ENCODE data around the gene CLCC1. TPM values are rescaled to one million over a fixed set of nuclear protein-coding genes. Genes with fewer than 3 reads are reported as not detected.
"Not testable (repeated sequence)": the region's sequence is repeated elsewhere in the genome, so short reads cannot be mapped to it uniquely, and the experiment has no call there.

Gene CLCC1
- total and polyA plus RNA-seq, 4 donors: 9.7 to 29.2 (median 19.8) TPM

DNA sequence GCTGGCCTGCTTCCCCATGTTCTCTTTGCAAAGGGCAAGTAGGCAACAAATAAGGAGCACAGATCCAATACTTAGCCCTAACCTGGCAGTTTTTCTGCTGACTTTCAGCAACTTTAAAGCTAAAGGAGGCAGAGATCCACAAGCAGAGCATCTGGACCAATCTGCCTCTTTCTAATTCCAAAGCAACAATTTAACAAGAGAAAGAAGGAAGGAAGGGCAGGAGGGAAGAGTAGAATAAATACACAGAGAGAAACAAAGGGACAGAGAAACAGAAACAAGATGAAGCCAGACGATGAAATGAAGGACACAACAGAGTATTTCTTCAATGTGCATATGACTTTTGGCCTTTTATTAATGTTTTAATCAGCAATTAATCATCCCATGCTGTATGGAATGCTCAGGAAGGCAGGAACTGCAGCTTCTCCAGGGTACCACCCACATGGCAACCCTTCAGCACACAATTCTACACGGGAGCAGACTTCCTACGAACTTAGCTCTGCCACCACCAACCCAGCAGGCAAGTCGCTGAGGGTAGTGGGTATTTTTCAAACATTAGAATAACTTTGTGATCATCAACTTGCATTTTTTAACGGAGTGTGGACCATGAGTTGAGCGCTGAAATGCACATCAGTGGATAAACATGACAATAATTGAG, 15.3 kb downstream of the CLCC1 start:
- TF ChIP-seq, protein P1, sequence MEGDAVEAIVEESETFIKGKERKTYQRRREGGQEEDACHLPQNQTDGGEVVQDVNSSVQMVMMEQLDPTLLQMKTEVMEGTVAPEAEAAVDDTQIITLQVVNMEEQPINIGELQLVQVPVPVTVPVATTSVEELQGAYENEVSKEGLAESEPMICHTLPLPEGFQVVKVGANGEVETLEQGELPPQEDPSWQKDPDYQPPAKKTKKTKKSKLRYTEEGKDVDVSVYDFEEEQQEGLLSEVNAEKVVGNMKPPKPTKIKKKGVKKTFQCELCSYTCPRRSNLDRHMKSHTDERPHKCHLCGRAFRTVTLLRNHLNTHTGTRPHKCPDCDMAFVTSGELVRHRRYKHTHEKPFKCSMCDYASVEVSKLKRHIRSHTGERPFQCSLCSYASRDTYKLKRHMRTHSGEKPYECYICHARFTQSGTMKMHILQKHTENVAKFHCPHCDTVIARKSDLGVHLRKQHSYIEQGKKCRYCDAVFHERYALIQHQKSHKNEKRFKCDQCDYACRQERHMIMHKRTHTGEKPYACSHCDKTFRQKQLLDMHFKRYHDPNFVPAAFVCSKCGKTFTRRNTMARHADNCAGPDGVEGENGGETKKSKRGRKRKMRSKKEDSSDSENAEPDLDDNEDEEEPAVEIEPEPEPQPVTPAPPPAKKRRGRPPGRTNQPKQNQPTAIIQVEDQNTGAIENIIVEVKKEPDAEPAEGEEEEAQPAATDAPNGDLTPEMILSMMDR (IDR thresholded peaks at IDR 0.05; ENCODE audit: control extremely low read depth, extremely low read depth): no peak
- DNase-seq (peak in 1 of 3 donors; percentile 8), ATAC-seq (ENCODE audit: insufficient read depth, low FRiP score) (peak; percentile 69)
- Histone ChIP-seq H3K27ac (ENCODE audit: low read depth in 1 of 2, low read length in 1 of 2) (no peak overlapping the region), H3K4me1 (ENCODE audit: control insufficient read depth in 5 of 5, insufficient read depth in 5 of 5, low read length in 5 of 5) (peaks cover 0 to 8% (median 6%) of the 10 kb centered on the region in 5 donors), H3K4me3 (no peak overlapping the region), H3K27me3 (ENCODE audit: control insufficient read depth in 3 of 3, insufficient read depth in 3 of 3, low read length in 2 of 3) (no peaks in the 10 kb centered on the region), H3K36me3 (ENCODE audit: control insufficient read depth in 4 of 4, insufficient read depth in 4 of 4, low read length in 4 of 4) (peaks cover 6 to 17% (median 14%) of the 10 kb centered on the region in 4 donors), H3K9me3 (ENCODE audit: control insufficient read depth in 4 of 4, insufficient read depth in 3 of 4, low read length in 3 of 4) (no peaks in the 10 kb centered on the region), H3K9ac (ENCODE audit: insufficient read depth in 1 of 2, low read length in 2 of 2) (peak overlapping the region in 1 of 2 donors; percentile 35)
- WGBS, 2 donors: 22 to 28% methylated on average over 6 of the region's 6 CpGs

DNA sequence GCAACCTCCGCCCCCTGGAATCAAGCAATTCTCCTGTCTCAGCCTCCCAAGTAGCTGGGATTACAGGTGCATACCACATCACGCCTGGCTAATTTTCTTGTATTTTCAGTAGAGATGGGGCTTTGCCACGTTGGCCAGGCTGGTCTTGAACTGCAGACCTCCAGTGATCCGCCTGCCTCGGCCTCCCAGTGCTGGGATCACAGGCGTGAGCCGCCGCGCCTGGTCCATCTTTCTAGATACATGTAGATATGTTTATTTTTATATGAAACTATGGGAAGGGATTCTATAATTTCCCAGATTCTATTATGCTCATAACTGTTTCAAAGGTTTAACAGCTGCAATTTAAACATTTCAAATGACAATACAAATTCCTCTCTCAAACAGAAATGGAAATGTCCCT, 27.1 kb downstream of the CLCC1 start:
- TF ChIP-seq, protein P1 (IDR thresholded peaks at IDR 0.05; ENCODE audit: control extremely low read depth, extremely low read depth): no peak

DNA sequence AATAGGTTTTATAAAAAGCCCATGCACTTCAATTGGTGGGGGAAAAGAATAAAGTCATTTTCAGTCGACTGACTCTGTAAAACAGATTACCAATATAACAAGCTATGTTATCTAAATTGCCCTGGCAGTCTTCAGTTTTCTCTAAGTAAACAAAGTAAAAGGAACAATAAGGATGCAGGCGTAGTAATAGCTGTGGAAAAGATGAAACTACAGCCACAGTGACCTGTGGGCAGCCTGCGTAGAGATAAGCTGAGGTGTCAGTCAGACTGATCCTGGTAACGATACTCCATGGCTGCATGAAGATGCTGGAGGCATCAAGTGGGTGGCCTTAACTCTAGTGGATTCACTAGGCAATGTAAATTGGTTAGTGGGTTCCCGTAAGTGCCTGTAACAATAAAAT, 29.3 kb downstream of the CLCC1 start:
- H3K27ac ChIP-seq (ENCODE audit: low read depth in 1 of 2, low read length in 1 of 2): no peak overlapping the region
- WGBS, 2 donors: 88 to 95% methylated on average over 5 of the region's 5 CpGs
- no peaks in the 10 kb centered on the region for H3K27me3 ChIP-seq (ENCODE audit: control insufficient read depth in 3 of 3, insufficient read depth in 3 of 3, low read length in 2 of 3)
- ATAC-seq (ENCODE audit: insufficient read depth, low FRiP score): no peak
- H3K9ac ChIP-seq (ENCODE audit: insufficient read depth in 1 of 2, low read length in 2 of 2): no peak overlapping the region
- no peaks in the 10 kb centered on the region for H3K9me3 ChIP-seq (ENCODE audit: control insufficient read depth in 4 of 4, insufficient read depth in 3 of 4, low read length in 3 of 4)
- TF ChIP-seq, protein P1 (IDR thresholded peaks at IDR 0.05; ENCODE audit: control extremely low read depth, extremely low read depth): no peak
- no peak overlapping the region for H3K4me3 ChIP-seq
- peaks cover 25 to 51% (median 40%) of the 10 kb centered on the region in 4 donors for H3K36me3 ChIP-seq (ENCODE audit: control insufficient read depth in 4 of 4, insufficient read depth in 4 of 4, low read length in 4 of 4)
- DNase-seq: no peak
- H3K4me1 ChIP-seq (ENCODE audit: control insufficient read depth in 5 of 5, insufficient read depth in 5 of 5, low read length in 5 of 5): no peaks in the 10 kb centered on the region

More for the DNA sequence above, 27.1 kb downstream of the CLCC1 start:
- Histone ChIP-seq H3K4me1 (ENCODE audit: control insufficient read depth in 5 of 5, insufficient read depth in 5 of 5, low read length in 5 of 5) (no peaks in the 10 kb centered on the region), H3K4me3 (no peak overlapping the region), H3K36me3 (ENCODE audit: control insufficient read depth in 4 of 4, insufficient read depth in 4 of 4, low read length in 4 of 4) (peaks cover 23 to 47% (median 36%) of the 10 kb centered on the region in 4 donors), H3K27me3 (ENCODE audit: control insufficient read depth in 3 of 3, insufficient read depth in 3 of 3, low read length in 2 of 3) (no peaks in the 10 kb centered on the region), H3K27ac (ENCODE audit: low read depth in 1 of 2, low read length in 1 of 2) (no peak overlapping the region), H3K9ac (ENCODE audit: insufficient read depth in 1 of 2, low read length in 2 of 2) (no peak overlapping the region), H3K9me3 (ENCODE audit: control insufficient read depth in 4 of 4, insufficient read depth in 3 of 4, low read length in 3 of 4) (no peaks in the 10 kb centered on the region)
- WGBS, 2 donors: 97 to 98% methylated on average over 9 of the region's 9 CpGs
- DNase-seq: no peak
- ATAC-seq (ENCODE audit: insufficient read depth, low FRiP score): no peak

DNA sequence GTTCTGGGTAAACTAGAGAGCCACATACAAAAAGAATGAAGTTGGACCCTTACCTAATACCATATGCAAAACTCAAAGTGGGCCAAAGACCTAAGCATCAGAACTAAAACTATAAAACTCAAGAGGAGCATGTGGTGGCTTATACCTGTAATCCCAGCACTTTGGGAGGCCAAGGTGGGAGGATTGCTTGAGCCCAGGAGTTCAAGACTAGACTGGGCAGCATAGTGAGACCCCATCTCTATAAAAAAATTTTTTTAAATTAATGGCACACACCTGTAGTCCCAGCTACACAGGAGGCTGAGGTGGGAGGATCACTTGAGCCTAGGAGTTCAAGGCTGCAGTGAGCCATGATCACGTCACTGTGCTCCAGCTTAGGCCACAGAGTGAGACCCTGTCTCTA, 35.7 kb downstream of the CLCC1 start:
- H3K36me3 ChIP-seq (ENCODE audit: control insufficient read depth in 4 of 4, insufficient read depth in 4 of 4, low read length in 4 of 4): peaks cover 10 to 69% (median 42%) of the 10 kb centered on the region in 4 donors
- not testable (repeated sequence) for DNase-seq; H3K4me1 ChIP-seq (ENCODE audit: control insufficient read depth in 5 of 5, insufficient read depth in 5 of 5, low read length in 5 of 5); H3K27ac ChIP-seq (ENCODE audit: low read depth in 1 of 2, low read length in 1 of 2); H3K9ac ChIP-seq (ENCODE audit: insufficient read depth in 1 of 2, low read length in 2 of 2); H3K9me3 ChIP-seq (ENCODE audit: control insufficient read depth in 4 of 4, insufficient read depth in 3 of 4, low read length in 3 of 4); H3K4me3 ChIP-seq; ATAC-seq (ENCODE audit: insufficient read depth, low FRiP score); H3K27me3 ChIP-seq (ENCODE audit: control insufficient read depth in 3 of 3, insufficient read depth in 3 of 3, low read length in 2 of 3)
- WGBS, 2 donors: 100% methylated on average over 1 of the region's 1 CpG
